HFFc6 (cell line): Measurements from ENCODE around the gene ALS2. TPM values are rescaled to one million over a fixed set of nuclear protein-coding genes. Genes with fewer than 3 reads are reported as not detected.

ENCODE experiments used
- DNase-seq: peaks from one replicate; pipeline ENCODE4 v3.0.0-alpha.2; 2018
- H3K27ac Mint-ChIP-seq: 2 replicates; pipeline ENCODE4 v1.8.0; 2020; ENCODE audit warnings: mild to moderate bottlenecking, mixed read lengths
- H3K27me3 Mint-ChIP-seq: 2 replicates; pipeline ENCODE4 v1.8.0; 2021; ENCODE audit warnings: mild to moderate bottlenecking, moderate library complexity, mixed read lengths; ENCODE audit not compliant: insufficient read depth
- H3K36me3 Mint-ChIP-seq: 2 replicates; pipeline ENCODE4 v1.8.0; 2021; ENCODE audit warnings: low read depth, mixed read lengths
- H3K4me1 Mint-ChIP-seq: 2 replicates; pipeline ENCODE4 v1.8.0; 2020; ENCODE audit warnings: low read depth, mixed read lengths
- H3K4me3 Mint-ChIP-seq: 2 replicates; pipeline ENCODE4 v1.8.0; 2020; ENCODE audit warnings: mild to moderate bottlenecking, moderate library complexity, mixed read lengths
- H3K9me3 Mint-ChIP-seq: 2 replicates; pipeline ENCODE4 v1.8.0; 2020; ENCODE audit warnings: mild to moderate bottlenecking, mixed read lengths
- CTCF ChIP-seq: fragments of 200-600 bp; sonication (generic); IDR thresholded peaks from 2 replicates; pipeline ENCODE4 v1.5.0; 2021; ENCODE audit warnings: antibody characterized with exemption, mild to moderate bottlenecking
- total RNA-seq, 6 experiments: library from RNA; stranded (reverse); fragmentation: NEBNext Ultra II Directional; extraction: Animal tissue kit (Norgen Biotek cat#: 25700); gene quantifications; 2 replicates in 1 of 6; 3 replicates in 5 of 6; pipeline ENCODE4 v1.2.3, GENCODE V29; 2021

The ALS2 gene
- total RNA-seq, 6 experiments from 2014 or later = 44.8 to 54.0 (median 46.4) TPM

DNA sequence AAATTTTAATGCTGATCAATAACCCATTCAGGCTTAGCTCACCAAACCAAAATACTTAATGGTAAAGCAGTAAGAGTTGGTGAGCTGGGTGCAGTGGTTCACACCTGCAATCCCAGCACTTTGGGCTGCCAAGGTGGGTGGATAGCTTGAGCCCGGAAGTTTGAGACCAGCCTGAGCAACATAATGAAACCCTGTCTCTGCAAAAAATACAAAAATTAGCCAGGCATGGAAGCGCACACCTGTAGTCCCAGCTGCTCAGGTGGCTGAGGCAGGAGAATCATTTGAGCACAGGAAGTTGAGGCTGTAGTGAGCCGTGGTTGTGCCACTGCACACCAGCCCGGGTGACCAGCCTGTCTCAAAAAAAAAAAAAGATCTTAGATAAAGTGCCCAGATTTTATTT is 46.6 kb downstream of the ALS2 start:
- TF ChIP-seq CTCF = no peak
- peaks cover 51% of the 10 kb centered on the region for H3K36me3 Mint-ChIP-seq
- peaks cover 9% of the 10 kb centered on the region for H3K9me3 Mint-ChIP-seq
- H3K4me3 Mint-ChIP-seq = no peak overlapping the region
- no peak for DNase-seq
- H3K27ac Mint-ChIP-seq = no peak overlapping the region
- H3K4me1 Mint-ChIP-seq = peaks cover 18% of the 10 kb centered on the region
- H3K27me3 Mint-ChIP-seq = no peaks in the 10 kb centered on the region

DNA sequence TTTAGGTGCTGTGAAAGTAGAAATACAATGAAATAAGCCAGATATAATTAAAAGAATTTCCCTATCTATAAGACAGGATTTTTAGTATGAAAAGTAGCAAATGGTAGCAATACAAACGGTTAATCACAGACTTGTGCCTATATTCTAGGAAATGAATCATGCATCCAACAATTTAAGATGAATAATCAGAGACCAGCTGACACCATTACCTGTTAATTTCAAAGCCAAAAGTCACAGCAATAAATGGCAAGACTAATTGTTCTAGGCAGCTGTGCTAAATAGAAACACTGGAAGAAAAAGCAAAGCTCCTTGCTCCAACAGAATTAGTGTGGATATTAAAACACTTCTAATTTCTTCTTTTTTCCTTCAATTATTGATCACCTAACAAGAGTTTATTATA is 47.2 kb downstream of the ALS2 start:
- Mint-ChIP-seq H3K9me3 (peaks cover 9% of the 10 kb centered on the region), H3K27me3 (peaks cover 2% of the 10 kb centered on the region; the same call in 1 of the 2 replicates), H3K27ac (no peak overlapping the region), H3K4me1 (peaks cover 18% of the 10 kb centered on the region), H3K36me3 (peaks cover 54% of the 10 kb centered on the region), H3K4me3 (no peak overlapping the region)
- DNase-seq = no peak
- TF ChIP-seq CTCF = no peak

DNA sequence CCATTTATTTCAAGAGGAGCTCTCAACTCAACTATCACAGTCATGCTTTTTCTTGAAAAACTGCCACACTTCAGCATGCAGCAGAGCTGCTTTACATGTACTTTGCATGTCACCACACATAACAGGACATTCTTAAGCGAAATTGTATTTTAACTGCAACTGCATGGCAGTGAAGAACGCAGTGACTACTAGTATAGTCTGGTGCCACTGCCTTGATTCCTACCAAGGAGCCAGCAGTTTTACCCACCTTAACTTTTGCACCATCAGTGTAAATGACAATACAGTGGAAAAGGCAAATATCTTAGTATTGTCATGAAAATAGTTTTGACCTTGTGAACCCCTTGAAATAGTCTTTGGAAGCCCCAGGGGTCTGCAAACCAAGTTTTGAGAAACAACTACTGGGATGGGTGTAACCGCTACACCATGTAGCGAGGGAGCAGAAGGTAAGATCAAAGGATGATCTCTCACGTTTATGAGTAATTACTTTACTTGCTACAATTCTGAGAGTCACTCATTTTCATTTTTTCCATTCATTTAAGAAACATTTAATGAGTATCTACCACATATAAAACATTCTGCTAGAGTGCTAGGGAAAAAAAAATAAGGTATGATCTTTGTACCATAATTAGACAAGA is 50.0 kb downstream of the ALS2 start:
- peaks cover 18% of the 10 kb centered on the region for H3K4me1 Mint-ChIP-seq
- no peak for TF ChIP-seq CTCF
- H3K4me3 Mint-ChIP-seq = no peak overlapping the region
- peaks cover 2% of the 10 kb centered on the region; the same call in 1 of the 2 replicates for H3K27me3 Mint-ChIP-seq
- H3K27ac Mint-ChIP-seq = no peak overlapping the region
- H3K9me3 Mint-ChIP-seq = no peaks in the 10 kb centered on the region
- DNase-seq = no peak
- peaks cover 53% of the 10 kb centered on the region for H3K36me3 Mint-ChIP-seq

- Mint-ChIP-seq H3K9me3 (peaks cover 10% of the 10 kb centered on the region; the same call in 1 of the 2 replicates), H3K4me3 (no peak overlapping the region), H3K4me1 (no peaks in the 10 kb centered on the region; the same call in 1 of the 2 replicates), H3K27me3 (peaks cover 2% of the 10 kb centered on the region; the same call in 1 of the 2 replicates), H3K36me3 (peaks cover 69% of the 10 kb centered on the region), H3K27ac (no peak overlapping the region)
- no peak for DNase-seq
- no peak for TF ChIP-seq CTCF
Observed at GRCh38 chr2:201715459-201715858, 65.3 kb downstream of the ALS2 start.

GRCh38 chr2:201712726-201713125 is 68.0 kb downstream of the ALS2 start:
- no peaks in the 10 kb centered on the region; the same call in 1 of the 2 replicates for H3K27me3 Mint-ChIP-seq
- TF ChIP-seq CTCF = no peak
- H3K9me3 Mint-ChIP-seq = no peaks in the 10 kb centered on the region
- H3K27ac Mint-ChIP-seq = no peak overlapping the region; the same call in 1 of the 2 replicates
- peaks cover 54% of the 10 kb centered on the region for H3K36me3 Mint-ChIP-seq
- H3K4me1 Mint-ChIP-seq = peaks cover 17% of the 10 kb centered on the region
- no peak overlapping the region for H3K4me3 Mint-ChIP-seq
- no peak for DNase-seq
